Fibroblast of lung (primary cell): ENCODE measurements around the gene MKLN1. TPM values are rescaled to one million over a fixed set of nuclear protein-coding genes. Genes with fewer than 3 reads are reported as not detected.
A peak's percentile ranks its signal among the peaks of the same experiment; 100 is the strongest.

Source experiments
- DNase-seq, 2 donors: peaks; one replicate each; pipeline versions ENCODE4 v3.0.0 to v3.0.0-alpha.2; 2010; ENCODE audit warnings: low read depth in 2 of 2
- H2AFZ ChIP-seq: 2 replicates; pipeline ENCODE4 v1.5.1; 2012; ENCODE audit warnings: low read length, control low read depth, inconsistent platforms
- H3K27ac ChIP-seq: 2 replicates; pipeline ENCODE4 v1.5.1; 2011; ENCODE audit warnings: low read length, control low read depth; ENCODE audit not compliant: insufficient read depth
- H3K27me3 ChIP-seq: 2 replicates; pipeline ENCODE4 v1.5.1; 2011; ENCODE audit warnings: mild to moderate bottlenecking, low read length; ENCODE audit not compliant: control insufficient read depth, insufficient read depth
- H3K36me3 ChIP-seq: 2 replicates; pipeline ENCODE4 v1.5.1; 2011; ENCODE audit warnings: low read length; ENCODE audit not compliant: control insufficient read depth, insufficient read depth
- H3K4me1 ChIP-seq: 2 replicates; pipeline ENCODE4 v1.5.1; 2011; ENCODE audit warnings: low read length; ENCODE audit not compliant: control insufficient read depth, insufficient read depth; ENCODE audit errors: extremely low read depth
- H3K4me2 ChIP-seq: 2 replicates; pipeline ENCODE4 v1.5.1; 2011; ENCODE audit warnings: low read length, control low read depth; ENCODE audit not compliant: insufficient read depth; ENCODE audit errors: extremely low read depth
- H3K4me3 ChIP-seq, 4 experiments: fragments of 200-600 bp in 1 of 4; sonication (generic) in 1 of 4; replicated peaks in 1 of 4; 2 replicates each; pipeline ENCODE4 v1.5.1; 2011 to 2016; ENCODE audit warnings: low read length in 4 of 4, low read depth in 3 of 4, mild to moderate bottlenecking in 3 of 4, control low read depth in 2 of 4, inconsistent platforms in 1 of 4, mixed read lengths in 1 of 4; ENCODE audit not compliant: insufficient read depth in 1 of 4; ENCODE audit errors: control extremely low read depth in 1 of 4
- H3K79me2 ChIP-seq: 2 replicates; pipeline ENCODE4 v1.5.1; 2012; ENCODE audit warnings: mild to moderate bottlenecking, low read length, inconsistent platforms; ENCODE audit not compliant: control insufficient read depth, insufficient read depth
- H3K9ac ChIP-seq: 2 replicates; pipeline ENCODE4 v1.5.1; 2011; ENCODE audit warnings: mild to moderate bottlenecking, low read length, control low read depth; ENCODE audit not compliant: insufficient read depth
- H3K9me3 ChIP-seq: 2 replicates; pipeline ENCODE4 v1.5.1; 2012; ENCODE audit warnings: low read depth, low read length; ENCODE audit not compliant: control insufficient read depth, insufficient read depth
- H4K20me1 ChIP-seq: 2 replicates; pipeline ENCODE4 v1.5.1; 2011; ENCODE audit warnings: low read length; ENCODE audit not compliant: control insufficient read depth, insufficient read depth; ENCODE audit errors: extremely low read depth
- EZH2 ChIP-seq: IDR thresholded peaks from 2 replicates; pipeline ENCODE4 v1.5.1; 2012; ENCODE audit warnings: low read length, control low read depth, mild to moderate bottlenecking; ENCODE audit errors: missing control alignments
- polyA plus RNA-seq, 2 donors: library from polyadenylated mRNA; depleted of rRNA in 1 of 2; stranded (reverse) in 1 of 2; unstranded in 1 of 2; fragments of >200 nt; gene quantifications; 2 replicates each; pipeline ENCODE4 v1.2.1, GENCODE V29; 2011 to 2012; ENCODE audit warnings: missing spikeins in 1 of 2
- total RNA-seq: library from RNA; depleted of rRNA; stranded (reverse); fragments of >200 nt; gene quantifications from 2 replicates; pipeline ENCODE4 v1.2.1, GENCODE V29; 2014
- TF ChIP-seq, protein P1 (sequence below), 2 donors: IDR thresholded peaks in 1 of 2; conservative IDR thresholded peaks in 1 of 2; 1 replicate in 1 of 2; 2 replicates in 1 of 2; pipeline ENCODE4 v1.5.1; 2011 to 2012; ENCODE audit warnings: low read length in 2 of 2, control low read depth in 1 of 2, inconsistent platforms in 1 of 2, low read depth in 1 of 2, mild to moderate bottlenecking in 1 of 2

The MKLN1 gene
- total and polyA plus RNA-seq, 2 donors (not counting 1 experiment from before 2014, with no cell fraction given): 33.9 to 46.4 TPM

DNA sequence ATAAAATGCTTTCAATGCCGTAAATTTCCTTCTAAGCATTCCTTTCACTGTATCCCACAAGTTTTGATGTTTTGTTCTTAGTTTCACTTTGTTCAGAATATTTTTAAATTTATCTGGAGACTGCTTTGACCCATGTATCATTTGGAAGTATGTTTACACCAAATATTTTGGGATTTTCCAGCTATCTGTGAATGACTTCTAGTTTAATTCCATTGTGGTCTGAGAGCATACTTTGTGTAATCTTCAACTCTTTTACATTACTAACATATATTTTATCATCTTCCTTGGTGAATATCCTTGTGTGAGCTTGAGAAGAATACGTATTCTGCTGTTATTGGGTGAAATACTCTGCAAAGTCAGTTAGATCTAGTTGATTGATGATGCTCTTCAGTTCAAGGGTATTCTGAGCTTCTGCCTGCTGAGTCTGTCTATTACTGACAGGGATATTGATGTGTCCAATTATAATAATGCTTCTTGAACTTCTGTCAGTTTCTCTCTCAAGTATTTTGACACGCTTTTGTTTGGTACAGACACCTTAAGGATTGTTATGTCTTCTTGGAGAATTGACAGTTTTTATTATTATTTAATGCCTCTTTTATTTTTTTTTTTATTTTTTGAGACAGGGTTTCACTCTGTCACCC, 31.6 kb downstream of the MKLN1 start:
- TF ChIP-seq EZH2: no peak
- TF ChIP-seq, protein P1, sequence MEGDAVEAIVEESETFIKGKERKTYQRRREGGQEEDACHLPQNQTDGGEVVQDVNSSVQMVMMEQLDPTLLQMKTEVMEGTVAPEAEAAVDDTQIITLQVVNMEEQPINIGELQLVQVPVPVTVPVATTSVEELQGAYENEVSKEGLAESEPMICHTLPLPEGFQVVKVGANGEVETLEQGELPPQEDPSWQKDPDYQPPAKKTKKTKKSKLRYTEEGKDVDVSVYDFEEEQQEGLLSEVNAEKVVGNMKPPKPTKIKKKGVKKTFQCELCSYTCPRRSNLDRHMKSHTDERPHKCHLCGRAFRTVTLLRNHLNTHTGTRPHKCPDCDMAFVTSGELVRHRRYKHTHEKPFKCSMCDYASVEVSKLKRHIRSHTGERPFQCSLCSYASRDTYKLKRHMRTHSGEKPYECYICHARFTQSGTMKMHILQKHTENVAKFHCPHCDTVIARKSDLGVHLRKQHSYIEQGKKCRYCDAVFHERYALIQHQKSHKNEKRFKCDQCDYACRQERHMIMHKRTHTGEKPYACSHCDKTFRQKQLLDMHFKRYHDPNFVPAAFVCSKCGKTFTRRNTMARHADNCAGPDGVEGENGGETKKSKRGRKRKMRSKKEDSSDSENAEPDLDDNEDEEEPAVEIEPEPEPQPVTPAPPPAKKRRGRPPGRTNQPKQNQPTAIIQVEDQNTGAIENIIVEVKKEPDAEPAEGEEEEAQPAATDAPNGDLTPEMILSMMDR (conservative IDR thresholded peaks at IDR 0.05 in 1 of 2, IDR thresholded peaks at IDR 0.05 in 1 of 2; ENCODE audit: low read depth in 1 of 2, low read length in 2 of 2): no peak
- Histone ChIP-seq H3K4me1 (no peaks in the 10 kb centered on the region), H3K27me3 (no peaks in the 10 kb centered on the region), H3K36me3 (no peaks in the 10 kb centered on the region), H3K4me3 (no peak overlapping the region), H2AFZ (no peak overlapping the region), H4K20me1 (no peaks in the 10 kb centered on the region), H3K79me2 (peaks cover 98% of the 10 kb centered on the region), H3K9ac (no peak overlapping the region), H3K27ac (no peak overlapping the region), H3K4me2 (peak overlapping the region; percentile 67), H3K9me3 (no peaks in the 10 kb centered on the region)
- DNase-seq: peak in 1 of 2 donors; percentile 18

DNA sequence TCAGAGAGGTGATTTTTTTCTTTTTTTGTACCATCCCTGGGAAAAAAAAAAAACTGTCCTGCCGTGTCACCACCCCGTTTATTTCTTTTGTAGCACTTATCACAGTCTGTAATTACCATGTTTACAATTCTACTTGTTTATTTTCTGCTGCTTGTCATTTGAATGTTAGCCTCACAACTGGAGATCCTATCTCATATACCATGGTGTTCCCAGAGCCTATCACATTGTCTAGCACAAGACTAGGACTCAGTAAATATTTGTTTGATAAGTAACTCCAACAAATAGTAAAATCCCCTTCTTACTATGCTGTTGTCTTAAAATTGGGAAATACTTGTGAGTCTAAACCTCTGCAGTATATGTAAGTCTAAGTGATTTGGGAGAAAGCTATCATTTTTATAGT, 36.0 kb downstream of the MKLN1 start:
- Histone ChIP-seq H3K4me1 (peaks cover 2% of the 10 kb centered on the region), H3K9me3 (no peaks in the 10 kb centered on the region), H3K4me3 (no peak overlapping the region), H2AFZ (no peak overlapping the region), H3K27me3 (no peaks in the 10 kb centered on the region), H3K79me2 (peaks cover 98% of the 10 kb centered on the region), H3K27ac (no peak overlapping the region), H3K9ac (no peak overlapping the region), H3K36me3 (no peaks in the 10 kb centered on the region), H4K20me1 (no peaks in the 10 kb centered on the region), H3K4me2 (no peak overlapping the region)
- DNase-seq: no peak
- TF ChIP-seq, protein P1 (conservative IDR thresholded peaks at IDR 0.05 in 1 of 2, IDR thresholded peaks at IDR 0.05 in 1 of 2; ENCODE audit: low read depth in 1 of 2, low read length in 2 of 2): no peak
- no peak for TF ChIP-seq EZH2

DNA sequence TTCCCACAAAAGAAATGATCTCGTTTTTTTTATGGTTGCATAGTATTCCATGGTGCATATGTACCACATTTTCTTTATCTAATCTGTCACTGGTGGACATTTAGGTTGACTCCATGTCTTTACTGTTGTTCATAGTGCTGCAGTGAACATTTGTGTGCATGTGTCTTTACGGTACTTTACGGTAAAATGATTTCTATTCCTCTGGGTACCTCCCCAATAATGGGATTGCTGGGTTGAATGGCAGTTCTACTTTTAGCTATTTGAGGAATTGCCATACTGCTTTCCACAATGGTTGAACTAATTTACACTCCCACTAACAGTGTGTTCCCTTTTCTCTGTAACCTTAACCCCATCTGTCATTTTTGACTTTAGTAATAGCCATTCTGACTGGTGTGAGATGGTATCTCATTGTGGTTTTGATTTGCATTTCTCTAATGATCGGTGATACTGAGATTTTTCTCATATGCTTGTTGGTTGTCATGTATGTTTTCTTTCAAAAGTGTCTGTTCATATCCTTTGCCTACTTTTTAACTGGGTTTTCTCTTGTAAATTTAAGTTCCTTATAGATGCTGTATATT, 37.2 kb downstream of the MKLN1 start:
- Histone ChIP-seq H4K20me1 (no peaks in the 10 kb centered on the region), H3K27me3 (no peaks in the 10 kb centered on the region), H3K36me3 (no peaks in the 10 kb centered on the region), H3K4me2 (no peak overlapping the region), H3K79me2 (peaks cover 97% of the 10 kb centered on the region), H3K9me3 (no peaks in the 10 kb centered on the region), H3K4me1 (peaks cover 2% of the 10 kb centered on the region), H2AFZ (no peak overlapping the region), H3K4me3 (no peak overlapping the region), H3K27ac (no peak overlapping the region), H3K9ac (no peak overlapping the region)
- TF ChIP-seq EZH2: no peak
- TF ChIP-seq, protein P1 (conservative IDR thresholded peaks at IDR 0.05 in 1 of 2, IDR thresholded peaks at IDR 0.05 in 1 of 2; ENCODE audit: low read depth in 1 of 2, low read length in 2 of 2): no peak
- DNase-seq: no peak
